B cell (primary cell): ENCODE data around the gene ILK. TPM values are rescaled to one million over a fixed set of nuclear protein-coding genes. Genes with fewer than 3 reads are reported as not detected.
A peak's percentile ranks its signal among the peaks of the same experiment; 100 is the strongest.

ENCODE experiments used
- ATAC-seq: fragments of 200-7000 bp; cut with Tn5 transposase; one replicate; pipeline ENCODE4 v1.10.0; 2021; ENCODE audit warnings: low read depth, mild to moderate bottlenecking, moderate number of reproducible peaks, moderate library complexity
- CTCF ChIA-PET: fragments of 350-600 bp; sonication (Branson Sonifier 250); formaldehyde crosslinking; loops from one replicate; lab custom pipeline; 2021; ENCODE audit warnings: antibody characterized with exemption, inconsistent platforms; lab: Charles Lee
- POLR2A ChIA-PET: fragments of 350-600 bp; sonication (Branson Sonifier 250); formaldehyde crosslinking; loops from one replicate; lab custom pipeline; 2021; ENCODE audit warnings: antibody characterized with exemption; lab: Charles Lee
- DNase-seq: peaks from one replicate; pipeline ENCODE4 v3.0.0; 2013
- H2AFZ ChIP-seq: 2 replicates; pipeline ENCODE4 v1.6.1; 2012; ENCODE audit warnings: mild to moderate bottlenecking, low read depth, low read length; ENCODE audit not compliant: insufficient read depth, poor library complexity, severe bottlenecking
- H3K27ac ChIP-seq, 2 donors: 1 replicate in 1 of 2; 2 replicates in 1 of 2; pipeline ENCODE4 v1.5.1; 2012 to 2013; ENCODE audit warnings: low read length in 2 of 2, mild to moderate bottlenecking in 2 of 2, moderate library complexity in 1 of 2
- H3K27me3 ChIP-seq, 4 experiments: fragments of 200-600 bp in 1 of 4; sonication (generic) in 1 of 4; replicated peaks in 1 of 4; 1 replicate in 2 of 4; 2 replicates in 2 of 4; pipeline versions ENCODE4 v1.6.1 to v1.7.0; 2013 to 2016; ENCODE audit warnings: low read length in 3 of 4, mild to moderate bottlenecking in 2 of 4, mixed read lengths in 1 of 4, moderate library complexity in 1 of 4; ENCODE audit not compliant: insufficient read depth in 4 of 4, control insufficient read depth in 3 of 4; ENCODE audit errors: control extremely low read depth in 1 of 4
- H3K36me3 ChIP-seq, 2 experiments: replicated peaks in 1 of 2; 1 replicate in 1 of 2; 2 replicates in 1 of 2; pipeline versions ENCODE4 v1.6.1 to v1.7.1; 2013; ENCODE audit warnings: low read length in 1 of 2; ENCODE audit not compliant: insufficient read depth in 2 of 2, control insufficient read depth in 1 of 2; ENCODE audit errors: control extremely low read depth in 1 of 2, extremely low read depth in 1 of 2
- H3K4me1 ChIP-seq, 2 donors: fragments of 200-600 bp in 1 of 2; sonication (generic) in 1 of 2; 1 replicate in 1 of 2; 2 replicates in 1 of 2; pipeline versions ENCODE4 v1.5.1 to v1.6.1; 2013 to 2017; ENCODE audit warnings: low read length in 2 of 2; ENCODE audit not compliant: control insufficient read depth in 2 of 2, insufficient read depth in 2 of 2
- H3K4me2 ChIP-seq: replicated peaks from 2 replicates; pipeline ENCODE3; 2012; ENCODE audit warnings: mild to moderate bottlenecking, low read depth, low read length; ENCODE audit not compliant: poor library complexity, severe bottlenecking
- H3K4me3 ChIP-seq, 5 experiments: fragments of 200-600 bp in 1 of 5; sonication (generic) in 1 of 5; 1 replicate in 3 of 5; 2 replicates in 2 of 5; pipeline versions ENCODE4 v1.5.1 to v1.7.0; 2011 to 2016; ENCODE audit warnings: low read length in 4 of 5, mild to moderate bottlenecking in 4 of 5, low read depth in 2 of 5, control low read depth in 1 of 5, moderate library complexity in 1 of 5; ENCODE audit not compliant: insufficient read depth in 1 of 5; ENCODE audit errors: control extremely low read depth in 1 of 5, extremely low read depth in 1 of 5
- H3K79me2 ChIP-seq: fragments of 200-600 bp; sonication (generic); one replicate; pipeline ENCODE4 v1.6.0; 2016; ENCODE audit warnings: low read length; ENCODE audit not compliant: control insufficient read depth, insufficient read depth
- H3K9ac ChIP-seq: fragments of 200-600 bp; sonication (generic); 2 replicates; pipeline ENCODE4 v1.6.1; 2017; ENCODE audit warnings: mild to moderate bottlenecking, low read length, moderate library complexity
- H3K9me3 ChIP-seq, 3 donors: one replicate each; pipeline versions ENCODE4 v1.6.1 to v1.7.1; 2013; ENCODE audit warnings: low read length in 2 of 3; ENCODE audit not compliant: control insufficient read depth in 2 of 3, insufficient read depth in 1 of 3; ENCODE audit errors: control extremely low read depth in 1 of 3
- H4K20me1 ChIP-seq: 2 replicates; pipeline ENCODE4 v1.6.0; 2012; ENCODE audit warnings: mild to moderate bottlenecking, low read length; ENCODE audit not compliant: insufficient read depth, control insufficient read depth, poor library complexity, severe bottlenecking
- H3K27ac Mint-ChIP-seq: one replicate; pipeline ENCODE4 v1.8.0; 2021; ENCODE audit warnings: mixed read lengths
- H3K27me3 Mint-ChIP-seq: one replicate; pipeline ENCODE4 v1.8.0; 2021; ENCODE audit warnings: mixed read lengths
- H3K4me1 Mint-ChIP-seq: one replicate; pipeline ENCODE4 v1.8.0; 2021; ENCODE audit warnings: mixed read lengths
- H3K4me3 Mint-ChIP-seq: one replicate; pipeline ENCODE4 v1.8.0; 2021; ENCODE audit warnings: mixed read lengths
- H3K9me3 Mint-ChIP-seq: one replicate; pipeline ENCODE4 v1.8.0; 2022; ENCODE audit warnings: mixed read lengths; ENCODE audit not compliant: insufficient read depth
- EZH2 ChIP-seq: IDR thresholded peaks from 2 replicates; pipeline ENCODE4 v1.6.1; 2012; ENCODE audit warnings: borderline replicate concordance, low read depth, mild to moderate bottlenecking, moderate library complexity, low read length; ENCODE audit not compliant: insufficient read depth, poor library complexity, severe bottlenecking
- WGBS: methylation state at CpG from one replicate; pipeline ENCODE4 v1.1.5; 2013; ENCODE audit warnings: missing lambda C conversion rate; ENCODE audit not compliant: insufficient coverage; 5-methylcytosine and 5-hydroxymethylcytosine counted together
- intact Hi-C: fragments of 100-400 bp; cut with micrococcal nuclease; formaldehyde crosslinking; loops from one replicate; pipeline ENCODE4 v1.10.0; 2022
- polyA plus RNA-seq: library from polyadenylated mRNA; depleted of rRNA; stranded (reverse); fragments of >200 nt; gene quantifications from 2 replicates; pipeline ENCODE4 v1.2.3, GENCODE V29; 2012
- total RNA-seq, 2 donors: library from RNA; stranded (reverse); fragments of 120-200 nt in 1 of 2; gene quantifications; 1 replicate in 1 of 2; 2 replicates in 1 of 2; pipeline versions ENCODE4 v1.2.3 to v1.2.4, GENCODE V29; 2013 to 2022
- TF ChIP-seq, protein P1 (sequence below): fragments of 200-600 bp; IDR thresholded peaks from one replicate; pipeline ENCODE4 v1.8.0; 2022; ENCODE audit warnings: antibody characterized with exemption, mild to moderate bottlenecking

The ILK gene
- total and polyA plus RNA-seq, 2 donors (not counting 1 experiment from before 2014, with no cell fraction given): 88.5 to 131 TPM

DNA sequence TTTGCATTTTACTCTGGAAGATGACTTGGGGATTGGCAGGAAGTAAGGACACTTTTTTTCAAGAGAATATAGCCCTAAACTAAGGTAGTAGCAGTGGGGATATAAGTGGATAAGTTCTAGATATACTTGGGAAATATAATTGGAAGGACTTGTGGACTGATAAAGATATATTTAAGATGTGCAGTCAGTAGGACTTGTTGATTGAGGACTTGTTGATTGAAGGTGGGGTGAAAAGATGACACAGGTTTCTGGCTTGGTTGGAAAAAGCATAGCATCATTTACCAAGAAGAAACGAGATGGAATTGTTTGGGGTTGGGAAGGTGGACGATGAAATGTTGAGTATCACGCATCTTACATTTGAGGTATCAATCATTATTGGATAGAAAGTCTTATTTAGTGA is 9.9 kb downstream of the ILK start:
- DNase-seq (no peak), ATAC-seq (no peak)
- H3K27ac Mint-ChIP-seq: no peak overlapping the region
- H3K9me3 Mint-ChIP-seq: no peaks in the 10 kb centered on the region
- Histone ChIP-seq H3K36me3 (peaks cover 2 to 64% of the 10 kb centered on the region in 2 experiments), H2AFZ (no peak overlapping the region), H3K4me3 (no peak overlapping the region), H3K27me3 (no peaks in the 10 kb centered on the region), H3K27ac (peak overlapping the region; percentile 99 to 100), H3K9ac (no peak overlapping the region), H3K79me2 (peaks cover 44% of the 10 kb centered on the region), H3K4me2 (no peak overlapping the region), H3K9me3 (no peaks in the 10 kb centered on the region), H4K20me1 (no peaks in the 10 kb centered on the region), H3K4me1 (peaks cover 26 to 35% of the 10 kb centered on the region in 2 donors)
- ChIA-PET CTCF (interaction anchor here (1.5 to 3.2 kb wide), 5 partner anchors 8 to 70 kb away, joined by 4 to 23 read pairs (median 9); partner anchors contain the start of genes DCHS1 and MRPL17), POLR2A (interaction anchor here (1.1 to 2.1 kb wide), 4 partner anchors 9 to 70 kb away, joined by 3 to 19 read pairs (median 6); partner anchors contain the start of genes ILK and MRPL17)
- intact Hi-C loops: no loop called here
- no peak overlapping the region for H3K4me3 Mint-ChIP-seq
- 95% methylated on average over 3 of the region's 3 CpGs for WGBS
- H3K4me1 Mint-ChIP-seq: peaks cover 28% of the 10 kb centered on the region
- TF ChIP-seq, protein P1, sequence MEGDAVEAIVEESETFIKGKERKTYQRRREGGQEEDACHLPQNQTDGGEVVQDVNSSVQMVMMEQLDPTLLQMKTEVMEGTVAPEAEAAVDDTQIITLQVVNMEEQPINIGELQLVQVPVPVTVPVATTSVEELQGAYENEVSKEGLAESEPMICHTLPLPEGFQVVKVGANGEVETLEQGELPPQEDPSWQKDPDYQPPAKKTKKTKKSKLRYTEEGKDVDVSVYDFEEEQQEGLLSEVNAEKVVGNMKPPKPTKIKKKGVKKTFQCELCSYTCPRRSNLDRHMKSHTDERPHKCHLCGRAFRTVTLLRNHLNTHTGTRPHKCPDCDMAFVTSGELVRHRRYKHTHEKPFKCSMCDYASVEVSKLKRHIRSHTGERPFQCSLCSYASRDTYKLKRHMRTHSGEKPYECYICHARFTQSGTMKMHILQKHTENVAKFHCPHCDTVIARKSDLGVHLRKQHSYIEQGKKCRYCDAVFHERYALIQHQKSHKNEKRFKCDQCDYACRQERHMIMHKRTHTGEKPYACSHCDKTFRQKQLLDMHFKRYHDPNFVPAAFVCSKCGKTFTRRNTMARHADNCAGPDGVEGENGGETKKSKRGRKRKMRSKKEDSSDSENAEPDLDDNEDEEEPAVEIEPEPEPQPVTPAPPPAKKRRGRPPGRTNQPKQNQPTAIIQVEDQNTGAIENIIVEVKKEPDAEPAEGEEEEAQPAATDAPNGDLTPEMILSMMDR: no peak
- TF ChIP-seq EZH2: no peak
- no peaks in the 10 kb centered on the region for H3K27me3 Mint-ChIP-seq

DNA sequence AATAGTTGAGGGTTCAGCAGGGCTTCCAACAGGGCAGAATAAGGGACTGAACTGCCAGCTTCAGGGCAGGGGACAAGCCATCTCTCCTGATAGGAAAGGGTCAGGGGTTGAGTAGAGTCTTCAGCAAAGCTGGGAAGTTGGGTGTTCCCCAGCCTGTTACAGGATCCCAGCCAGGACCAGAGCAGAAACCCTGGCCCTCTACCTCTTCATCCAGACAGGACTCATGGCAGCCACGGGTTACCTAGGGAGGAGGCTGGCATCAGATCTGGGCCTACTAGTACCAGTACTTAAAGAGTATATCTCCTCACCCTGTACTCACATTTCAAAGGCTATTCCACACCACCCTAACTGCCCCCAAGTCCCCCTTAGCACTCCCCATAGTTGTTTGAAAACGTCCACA is 10.9 kb downstream of the ILK start:
- H3K4me1 Mint-ChIP-seq: peaks cover 28% of the 10 kb centered on the region
- peaks cover 26 to 40% of the 10 kb centered on the region in 2 donors for H3K4me1 ChIP-seq
- POLR2A ChIA-PET: no interaction called here
- H3K27ac ChIP-seq: no peak overlapping the region
- no peaks in the 10 kb centered on the region for H4K20me1 ChIP-seq
- H3K9ac ChIP-seq: no peak overlapping the region
- no peaks in the 10 kb centered on the region for H3K27me3 Mint-ChIP-seq
- peaks cover 0 to 55% of the 10 kb centered on the region in 2 experiments for H3K36me3 ChIP-seq
- no peak for DNase-seq
- no peak overlapping the region for H2AFZ ChIP-seq
- no peak for ATAC-seq
- no peaks in the 10 kb centered on the region for H3K27me3 ChIP-seq
- no peaks in the 10 kb centered on the region for H3K9me3 Mint-ChIP-seq
- TF ChIP-seq EZH2: no peak
- TF ChIP-seq, protein P1: no peak
- intact Hi-C loops: no loop called here
- WGBS: 86% methylated on average over 1 of the region's 2 CpGs
- no peak overlapping the region for H3K4me2 ChIP-seq
- CTCF ChIA-PET: no interaction called here
- H3K79me2 ChIP-seq: peaks cover 43% of the 10 kb centered on the region
- no peak overlapping the region for H3K4me3 Mint-ChIP-seq
- no peak overlapping the region for H3K4me3 ChIP-seq
- no peaks in the 10 kb centered on the region for H3K9me3 ChIP-seq
- H3K27ac Mint-ChIP-seq: no peak overlapping the region
